Gastrocnemius medialis (tissue), 4 donors: ENCODE measurements around the gene WTAP.

Experiments used
- POLR2A ChIP-seq, 2 donors: fragments of 450-650 bp; IDR thresholded peaks; one replicate each; pipeline ENCODE4 v1.6.1; 2017; ENCODE audit warnings: antibody characterized with exemption in 2 of 2, mild to moderate bottlenecking in 2 of 2, moderate library complexity in 2 of 2
- TF ChIP-seq, protein P1 (sequence below), 5 experiments: fragments of 450-650 bp in 3 of 5; fragments of 200-600 bp in 2 of 5; sonication (generic) in 2 of 5; IDR thresholded peaks in 4 of 5; conservative IDR thresholded peaks in 1 of 5; 1 replicate in 4 of 5; 2 replicates in 1 of 5; pipeline ENCODE4 v1.5.1; 2016 to 2019; ENCODE audit warnings: antibody characterized with exemption in 5 of 5, mild to moderate bottlenecking in 3 of 5, moderate library complexity in 3 of 5

DNA sequence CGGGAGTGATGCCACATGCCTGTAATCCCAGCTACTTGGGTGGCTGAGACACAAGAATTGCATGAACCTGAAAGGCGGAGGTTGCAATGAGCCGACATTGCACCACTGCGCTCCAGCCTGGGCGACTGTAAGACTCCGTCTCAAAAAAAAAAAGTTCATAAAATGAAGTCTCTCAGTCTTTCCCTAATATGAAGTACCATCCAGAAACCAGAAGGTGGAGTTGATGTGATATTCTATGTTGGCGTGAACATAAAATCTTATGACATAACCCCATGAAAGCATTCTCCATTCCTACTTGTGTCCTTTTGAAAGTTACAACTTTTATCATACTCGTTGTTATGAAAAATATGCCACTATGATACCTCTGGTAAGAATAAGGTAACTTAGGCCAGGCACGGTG lies 40.0 kb upstream of the WTAP start:
- TF ChIP-seq, protein P1, sequence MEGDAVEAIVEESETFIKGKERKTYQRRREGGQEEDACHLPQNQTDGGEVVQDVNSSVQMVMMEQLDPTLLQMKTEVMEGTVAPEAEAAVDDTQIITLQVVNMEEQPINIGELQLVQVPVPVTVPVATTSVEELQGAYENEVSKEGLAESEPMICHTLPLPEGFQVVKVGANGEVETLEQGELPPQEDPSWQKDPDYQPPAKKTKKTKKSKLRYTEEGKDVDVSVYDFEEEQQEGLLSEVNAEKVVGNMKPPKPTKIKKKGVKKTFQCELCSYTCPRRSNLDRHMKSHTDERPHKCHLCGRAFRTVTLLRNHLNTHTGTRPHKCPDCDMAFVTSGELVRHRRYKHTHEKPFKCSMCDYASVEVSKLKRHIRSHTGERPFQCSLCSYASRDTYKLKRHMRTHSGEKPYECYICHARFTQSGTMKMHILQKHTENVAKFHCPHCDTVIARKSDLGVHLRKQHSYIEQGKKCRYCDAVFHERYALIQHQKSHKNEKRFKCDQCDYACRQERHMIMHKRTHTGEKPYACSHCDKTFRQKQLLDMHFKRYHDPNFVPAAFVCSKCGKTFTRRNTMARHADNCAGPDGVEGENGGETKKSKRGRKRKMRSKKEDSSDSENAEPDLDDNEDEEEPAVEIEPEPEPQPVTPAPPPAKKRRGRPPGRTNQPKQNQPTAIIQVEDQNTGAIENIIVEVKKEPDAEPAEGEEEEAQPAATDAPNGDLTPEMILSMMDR (IDR thresholded peaks at IDR 0.05 in 4 of 5, conservative IDR thresholded peaks at IDR 0.05 in 1 of 5) = no peak
- no peak for TF ChIP-seq POLR2A (IDR thresholded peaks at IDR 0.05)
